ENCODE data around the gene SNX17.
"Not testable (repeated sequence)": the region's sequence is repeated elsewhere in the genome, so short reads cannot be mapped to it uniquely, and the experiment has no call there.

The SNX17 gene, protein sequence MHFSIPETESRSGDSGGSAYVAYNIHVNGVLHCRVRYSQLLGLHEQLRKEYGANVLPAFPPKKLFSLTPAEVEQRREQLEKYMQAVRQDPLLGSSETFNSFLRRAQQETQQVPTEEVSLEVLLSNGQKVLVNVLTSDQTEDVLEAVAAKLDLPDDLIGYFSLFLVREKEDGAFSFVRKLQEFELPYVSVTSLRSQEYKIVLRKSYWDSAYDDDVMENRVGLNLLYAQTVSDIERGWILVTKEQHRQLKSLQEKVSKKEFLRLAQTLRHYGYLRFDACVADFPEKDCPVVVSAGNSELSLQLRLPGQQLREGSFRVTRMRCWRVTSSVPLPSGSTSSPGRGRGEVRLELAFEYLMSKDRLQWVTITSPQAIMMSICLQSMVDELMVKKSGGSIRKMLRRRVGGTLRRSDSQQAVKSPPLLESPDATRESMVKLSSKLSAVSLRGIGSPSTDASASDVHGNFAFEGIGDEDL

GRCh38 chr2:27370026-27370815, at the start of gene SNX17, which contains the start of gene EIF2B4:
TSS of gene SNX17 (plus strand) at chr2:27370616. CDS start at chr2:27370744, 128 bp downstream.
TSS of gene EIF2B4 (minus strand) at chr2:27370338. CDS start at chr2:27370314, 24 bp downstream.
- DNase-seq (ENCODE audit: low read depth), result peak; percentile 99

DNA sequence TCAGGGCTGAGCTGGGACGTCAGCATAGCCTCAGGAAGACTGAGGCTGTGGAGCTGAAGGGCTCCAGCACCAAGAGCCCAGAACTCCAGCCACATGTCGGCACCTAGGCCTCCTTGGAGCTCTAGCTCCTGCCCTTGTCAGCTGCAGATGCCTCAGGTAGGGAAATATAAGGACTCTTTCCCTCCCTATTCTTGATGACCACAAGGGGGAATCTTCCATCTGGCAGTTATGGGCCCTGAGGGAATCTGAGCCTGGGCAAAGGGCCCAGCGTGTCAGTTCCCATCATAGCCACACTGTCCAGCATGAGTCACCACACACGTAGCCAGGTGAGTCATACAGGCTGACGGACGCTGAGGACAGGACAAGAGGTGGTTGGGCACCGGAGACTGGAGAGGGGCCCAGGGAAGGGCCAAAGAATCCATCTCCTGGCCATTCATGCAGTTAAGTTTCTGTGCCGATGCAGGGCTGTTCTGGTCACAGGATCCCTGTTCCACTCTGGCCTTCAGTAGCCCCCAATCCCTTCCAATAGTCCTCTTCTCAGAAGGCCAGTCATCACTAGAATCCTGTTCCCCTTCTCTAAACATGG, 49.4 kb upstream of the SNX17 start:
- DNase-seq (ENCODE audit: low read depth), result no peak

GRCh38 chr2:27322301-27322765, 48.1 kb upstream of the SNX17 start:
- DNase-seq (ENCODE audit: low read depth), result no peak

- peak; percentile 76 for DNase-seq (ENCODE audit: low read depth)
These were observed 47.4 kb upstream of the SNX17 start, which contains the start of gene MPV17 for GRCh38 chr2:27322766-27323595. TSS of gene MPV17 (minus strand) at chr2:27323097. CDS start at chr2:27322517, 580 bp downstream.

DNA sequence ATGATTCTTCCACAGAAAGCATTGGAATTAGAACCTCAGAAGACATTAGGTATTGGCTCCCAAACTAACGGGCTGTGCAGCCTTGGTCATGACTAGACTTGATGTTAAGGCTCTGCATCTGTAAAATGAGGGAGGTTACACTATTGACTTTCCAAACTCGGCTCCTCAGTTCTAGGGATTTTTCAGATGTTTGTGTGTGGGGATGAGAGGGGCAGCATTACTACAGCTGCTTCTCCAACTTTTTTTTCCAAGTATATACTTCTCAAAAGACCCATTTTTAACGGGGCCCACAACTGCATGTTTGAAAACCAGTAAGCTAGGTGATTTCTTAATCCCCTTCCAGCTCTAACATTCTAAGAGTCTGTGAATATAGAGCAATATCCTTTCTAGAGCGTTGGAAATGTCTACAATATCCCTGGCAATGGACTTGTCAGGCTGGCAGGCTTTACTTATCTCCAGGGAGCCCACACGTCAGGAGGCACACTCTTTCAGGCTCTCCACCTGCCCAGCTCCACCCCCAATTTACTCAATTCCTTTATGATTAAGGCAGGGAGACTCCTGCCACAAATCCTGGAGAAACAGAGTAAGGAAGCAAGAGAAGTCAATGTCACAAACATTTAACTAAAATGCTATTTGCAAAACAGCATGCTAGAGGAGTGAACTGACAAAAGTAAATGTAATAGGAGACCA, 46.7 kb upstream of the SNX17 start:
- DNase-seq (ENCODE audit: low read depth), result no peak

DNA sequence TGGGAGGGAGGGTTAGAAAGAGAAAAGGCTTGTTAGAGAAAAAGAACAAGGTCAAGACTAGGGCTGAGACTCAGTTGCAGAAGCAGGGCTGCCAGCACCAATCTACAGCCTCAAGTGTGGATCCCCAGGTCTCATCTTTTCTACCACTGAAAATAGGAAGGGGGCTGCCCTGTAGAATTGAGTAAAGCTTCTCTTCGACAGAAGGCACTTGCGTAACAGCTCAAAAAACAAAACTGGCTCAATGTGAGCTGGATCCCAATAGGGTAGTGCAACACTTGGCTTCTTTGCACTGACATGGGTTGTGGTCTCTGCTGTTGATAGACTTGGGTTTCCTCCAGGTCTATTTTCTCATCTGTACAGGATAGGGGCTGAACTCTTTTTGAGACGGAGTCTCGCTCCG, 45.7 kb upstream of the SNX17 start:
- DNase-seq (ENCODE audit: low read depth), result no peak

- no peak for DNase-seq (ENCODE audit: low read depth)
These were observed 35.1 kb upstream of the SNX17 start for GRCh38 chr2:27335311-27335710.

GRCh38 chr2:27336173-27336572, 34.2 kb upstream of the SNX17 start:
- no peak for DNase-seq (ENCODE audit: low read depth)

GRCh38 chr2:27347641-27348040, 22.8 kb upstream of the SNX17 start:
- no peak for DNase-seq (ENCODE audit: low read depth)

DNA sequence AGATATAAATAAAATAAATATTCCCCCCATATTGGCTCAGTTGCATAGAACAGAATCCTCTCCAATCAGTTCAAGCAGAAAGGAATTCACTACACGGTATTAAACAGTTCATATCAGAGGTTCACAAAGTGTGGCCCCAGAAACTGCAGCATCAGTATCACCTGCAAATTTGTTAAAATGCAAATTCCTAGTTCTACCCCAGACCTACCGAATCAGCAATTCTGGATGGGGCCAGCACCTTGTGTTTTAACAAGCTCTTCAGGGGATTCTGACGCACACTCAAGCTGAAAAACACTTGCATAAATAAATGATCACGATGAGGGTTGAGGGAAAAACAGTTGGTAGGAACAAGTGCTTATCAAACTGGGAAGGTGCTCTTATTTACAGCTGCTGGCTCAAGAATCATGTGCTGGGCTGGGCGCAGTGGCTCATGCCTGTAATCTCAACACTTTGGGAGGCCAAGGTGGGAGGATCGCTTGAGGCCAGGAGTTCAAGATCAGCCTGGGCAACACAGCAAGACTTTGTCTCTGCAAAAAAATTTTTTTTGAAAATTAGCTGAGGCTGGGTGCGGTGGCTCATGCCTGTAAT, 20.2 kb upstream of the SNX17 start:
- DNase-seq (ENCODE audit: low read depth), result no peak

- no peak for DNase-seq (ENCODE audit: low read depth)
These were observed 18.4 kb upstream of the SNX17 start for GRCh38 chr2:27351802-27352598.

GRCh38 chr2:27353386-27353761, 17.0 kb upstream of the SNX17 start:
- DNase-seq (ENCODE audit: low read depth), result not testable (repeated sequence)

DNA sequence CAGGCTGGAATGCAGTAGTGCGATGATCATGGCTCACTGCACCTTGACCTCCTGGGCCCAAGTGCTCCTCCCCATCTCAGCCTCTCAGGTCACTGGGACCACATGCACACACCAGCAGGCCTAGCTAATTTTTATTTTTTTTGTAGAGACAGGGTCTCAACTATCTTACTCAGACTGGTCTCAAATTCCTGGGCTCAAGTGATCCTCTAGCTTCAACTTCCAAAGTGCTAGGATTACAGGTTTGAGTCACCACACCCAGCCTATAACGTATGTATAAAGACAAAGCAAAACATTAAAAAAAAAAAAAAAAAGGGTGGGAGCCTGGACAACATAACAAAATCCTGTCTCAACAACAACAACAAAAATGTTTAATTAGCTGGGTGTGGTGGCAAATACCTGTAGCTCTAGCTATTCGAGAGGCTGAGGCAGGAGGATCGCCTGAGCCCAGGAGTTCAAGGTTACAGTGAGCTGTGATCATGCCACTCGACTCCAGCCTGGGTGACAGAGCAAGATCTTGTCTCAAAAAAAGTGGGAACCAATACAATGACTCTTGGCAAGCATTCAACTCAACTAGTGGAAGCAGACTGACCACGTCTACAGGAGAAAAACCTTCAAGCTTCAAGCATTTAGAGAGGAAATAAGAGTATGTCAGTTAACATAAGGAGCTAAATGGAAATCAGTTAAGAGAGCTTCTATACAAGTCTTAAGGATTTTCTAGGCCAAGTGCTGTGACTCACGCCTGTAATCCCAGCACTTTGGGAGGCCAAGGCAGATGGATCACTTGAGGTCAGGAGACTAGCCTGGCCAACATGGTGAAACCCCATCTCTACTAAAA, 16.4 kb upstream of the SNX17 start:
- DNase-seq (ENCODE audit: low read depth), result no peak

DNA sequence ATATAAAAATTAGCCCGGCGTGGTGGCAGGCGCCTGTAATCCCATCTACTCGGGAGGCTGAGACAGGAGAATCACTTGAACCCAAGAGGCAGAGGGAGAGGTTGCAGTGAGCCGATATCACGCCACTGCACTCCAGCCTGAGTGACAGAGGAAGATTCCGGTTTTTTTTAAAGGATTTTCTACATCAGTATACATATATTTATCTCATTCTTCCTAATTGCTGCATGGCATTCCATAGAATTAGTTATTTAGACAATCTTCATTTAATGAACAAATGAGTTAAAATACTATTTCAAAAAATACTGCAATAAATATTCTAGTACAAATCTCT, 15.9 kb upstream of the SNX17 start:
- DNase-seq (ENCODE audit: low read depth), result no peak

DNA sequence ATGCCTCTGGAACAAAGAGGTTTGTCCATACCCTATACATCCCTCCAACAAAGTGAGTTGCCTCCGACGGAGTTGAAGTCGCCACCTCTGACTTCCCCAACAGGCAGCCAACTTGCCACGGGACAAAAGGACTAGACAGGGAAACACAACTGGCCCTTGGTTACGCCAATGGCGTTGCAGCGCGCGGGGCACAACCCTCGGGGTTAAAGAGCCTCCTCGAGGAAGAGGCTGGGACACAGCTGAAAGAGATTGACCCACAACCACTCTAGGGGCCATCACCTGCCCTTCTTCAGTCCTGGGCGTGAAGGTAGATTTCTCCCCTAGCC, 14.4 kb upstream of the SNX17 start:
- DNase-seq (ENCODE audit: low read depth), result no peak

DNA sequence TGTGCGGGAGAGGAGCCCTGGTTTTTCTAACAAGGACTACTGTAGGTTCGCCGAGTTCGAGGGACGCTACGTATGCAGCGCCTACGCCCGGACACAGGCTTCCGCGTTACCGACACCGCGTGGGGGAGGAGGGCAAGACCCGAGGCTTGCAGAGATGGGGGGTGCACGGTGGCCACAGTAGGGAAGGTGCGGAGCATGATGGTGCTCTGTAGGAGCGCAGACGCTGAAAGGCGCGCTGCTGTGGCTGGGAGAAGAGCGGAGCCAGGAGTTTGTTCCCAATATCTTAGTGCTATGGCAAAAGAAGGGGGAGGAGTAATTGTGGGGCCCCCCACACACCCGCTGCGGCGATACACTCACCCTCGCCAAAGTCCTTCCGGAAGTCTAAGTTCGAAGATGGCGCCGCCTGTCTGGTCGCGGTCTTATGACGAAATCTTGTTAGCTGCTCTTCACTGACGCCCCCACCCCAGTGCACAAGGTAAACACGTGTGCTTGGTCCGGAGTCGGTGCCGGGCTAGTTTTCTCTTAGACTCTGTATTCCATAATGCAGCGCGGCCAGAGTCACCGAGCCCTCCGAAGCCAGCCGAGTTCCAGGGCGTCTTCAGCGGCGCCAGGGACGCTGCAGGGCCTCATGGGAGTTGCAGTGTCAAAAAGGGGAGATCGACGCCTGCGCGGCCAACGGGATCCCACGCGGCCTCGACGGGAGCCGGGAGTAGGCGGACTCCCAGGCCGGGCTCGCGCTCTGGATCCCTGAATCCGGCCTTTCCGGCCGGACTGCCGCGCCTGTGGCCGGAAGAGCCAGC, 13.8 kb upstream of the SNX17 start, which contains the start of gene GTF3C2:
GTF3C2 (minus strand) TSS at position 383 of the 800 bp plus-strand sequence. CDS start 13,210 bp downstream, outside the sequence.
- DNase-seq (ENCODE audit: low read depth), result peak; percentile 82

DNA sequence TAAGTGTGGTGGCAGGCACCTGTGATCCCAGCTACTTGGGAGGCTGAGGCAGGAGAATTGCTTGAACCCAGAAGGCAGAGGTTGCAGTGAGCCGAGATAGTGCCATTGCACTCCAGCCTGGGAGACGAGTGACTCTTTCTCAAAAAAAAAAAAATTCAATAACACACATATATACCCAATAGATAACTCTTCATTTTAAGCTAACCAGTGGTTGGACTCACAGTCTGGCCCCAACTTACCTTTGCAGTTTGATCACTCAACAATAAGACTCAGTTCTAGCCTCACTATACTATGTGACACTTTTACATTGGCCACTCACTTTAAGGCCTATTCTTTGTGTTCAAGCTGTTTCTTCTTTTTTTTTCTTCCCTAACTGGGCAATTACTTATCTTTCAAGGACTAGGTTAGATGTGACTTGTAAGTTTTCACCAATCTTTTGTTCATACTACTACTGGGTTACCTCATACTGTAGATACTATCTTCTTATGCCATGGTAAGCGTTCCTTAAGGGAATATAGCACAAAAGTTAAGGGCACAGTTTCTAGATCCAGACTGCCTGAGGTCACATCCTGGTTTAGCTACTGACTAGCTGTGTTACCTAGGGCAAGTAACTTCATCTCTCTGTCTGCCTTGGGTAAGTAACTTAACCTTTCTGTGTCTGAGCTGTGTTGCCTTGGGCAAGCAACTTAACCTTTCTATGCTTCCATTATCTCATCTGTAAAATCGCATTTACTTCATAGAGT, 7.6 kb upstream of the SNX17 start:
- no peak for DNase-seq (ENCODE audit: low read depth)
